ENCODE data around the gene EGR4. TPM values are rescaled to one million over a fixed set of nuclear protein-coding genes. Genes with fewer than 3 reads are reported as not detected.

The EGR4 gene
- not detected for total RNA-seq
- polyA plus RNA-seq, result not detected
- long read RNA-seq, donor 1, result 0 reads
- long read RNA-seq, donor 2, result 0 reads

GRCh38 chr2:73293534-73294171 lies at the start of gene EGR4:
Gene EGR4, minus strand, starts transcription at chr2:73293548. Its CDS starts 231 bp downstream, at chr2:73293317.
- WGBS, 3 donors, result 2 to 4% (median 3%) methylated on average over 37 to 45 of the region's 45 CpGs
- Histone ChIP-seq H3K27me3 (ENCODE audit: insufficient read depth in 3 of 3, low read length in 2 of 3) (peaks cover 9 to 95% (median 23%) of the 10 kb centered on the region in 3 donors), H3K4me3 (peak within 1 kb of the TSS; percentile 58), H3K27ac (no peak within 1 kb of the TSS), H3K4me1 (no peaks in the 10 kb centered on the region), H3K9me3 (no peaks in the 10 kb centered on the region), H3K36me3 (ENCODE audit: insufficient read depth in 1 of 2, low read depth in 1 of 2) (no peaks in the 10 kb centered on the region)
- ATAC-seq, result peak; percentile 47 to 67 (median 58)
- intact Hi-C loops (cut with DNase I), result no loop called here
- no peak for TF ChIP-seq CTCF (IDR thresholded peaks at IDR 0.05)
- peak; percentile 26 to 66 for DNase-seq

- intact Hi-C loops (cut with DNase I), result no loop called here
- Histone ChIP-seq H3K27ac (no peak overlapping the region), H3K27me3 (ENCODE audit: insufficient read depth in 3 of 3, low read length in 2 of 3) (peaks cover 0 to 2% (median under 1%) of the 10 kb centered on the region in 3 donors), H3K9me3 (no peaks in the 10 kb centered on the region), H3K4me1 (no peaks in the 10 kb centered on the region), H3K36me3 (ENCODE audit: insufficient read depth in 1 of 2, low read depth in 1 of 2) (no peaks in the 10 kb centered on the region), H3K4me3 (no peak overlapping the region)
- DNase-seq (no peak), ATAC-seq (no peak)
- no peak for TF ChIP-seq CTCF (IDR thresholded peaks at IDR 0.05)
- 56 to 72% (median 56%) methylated on average over 3 of the region's 3 CpGs for WGBS, 3 donors
These were observed 47.7 kb upstream of the EGR4 start for GRCh38 chr2:73341039-73341438.

GRCh38 chr2:73339201-73339600 lies 45.9 kb upstream of the EGR4 start:
- Histone ChIP-seq H3K9me3 (peaks cover 5% of the 10 kb centered on the region), H3K36me3 (ENCODE audit: insufficient read depth in 1 of 2, low read depth in 1 of 2) (no peaks in the 10 kb centered on the region), H3K4me3 (no peak overlapping the region), H3K27ac (no peak overlapping the region), H3K4me1 (no peaks in the 10 kb centered on the region), H3K27me3 (ENCODE audit: insufficient read depth in 3 of 3, low read length in 2 of 3) (peaks cover 0 to 2% (median 0%) of the 10 kb centered on the region in 3 donors)
- WGBS, 3 donors, result 37 to 48% (median 46%) methylated on average over 3 of the region's 3 CpGs
- TF ChIP-seq CTCF (IDR thresholded peaks at IDR 0.05), result no peak
- DNase-seq (no peak), ATAC-seq (no peak)
- intact Hi-C loops (cut with DNase I), result no loop called here

- DNase-seq (no peak), ATAC-seq (no peak)
- Histone ChIP-seq H3K36me3 (ENCODE audit: insufficient read depth in 1 of 2, low read depth in 1 of 2) (no peaks in the 10 kb centered on the region), H3K4me3 (no peak overlapping the region), H3K4me1 (no peaks in the 10 kb centered on the region), H3K27ac (no peak overlapping the region), H3K27me3 (ENCODE audit: insufficient read depth in 3 of 3, low read length in 2 of 3) (peaks cover 0 to 2% (median 0%) of the 10 kb centered on the region in 3 donors), H3K9me3 (peaks cover 5% of the 10 kb centered on the region)
- WGBS, 3 donors, result 28 to 45% (median 36%) methylated on average over 3 of the region's 3 CpGs
- intact Hi-C loops (cut with DNase I), result no loop called here
- TF ChIP-seq CTCF (IDR thresholded peaks at IDR 0.05), result no peak
These were observed 44.5 kb upstream of the EGR4 start for GRCh38 chr2:73337828-73338227.

- Histone ChIP-seq H3K4me1 (no peaks in the 10 kb centered on the region), H3K9me3 (peaks cover 5% of the 10 kb centered on the region), H3K27me3 (ENCODE audit: insufficient read depth in 3 of 3, low read length in 2 of 3) (peaks cover 0 to 2% (median 0%) of the 10 kb centered on the region in 3 donors), H3K36me3 (ENCODE audit: insufficient read depth in 1 of 2, low read depth in 1 of 2) (no peaks in the 10 kb centered on the region), H3K4me3 (no peak overlapping the region), H3K27ac (no peak overlapping the region)
- 92 to 100% (median 93%) methylated on average over 1 of the region's 1 CpG for WGBS, 3 donors
- intact Hi-C loops (cut with DNase I), result no loop called here
- ATAC-seq (no peak), DNase-seq (no peak)
- no peak for TF ChIP-seq CTCF (IDR thresholded peaks at IDR 0.05)
These were observed 41.3 kb upstream of the EGR4 start for GRCh38 chr2:73334620-73335019.
